ENCODE data around the gene YDJC.
"Not testable (repeated sequence)": the region's sequence is repeated elsewhere in the genome, so short reads cannot be mapped to it uniquely, and the experiment has no call there.

Gene YDJC

GRCh38 chr22:21631025-21631424, 1.2 kb upstream of the YDJC start:
- DNase-seq = no peak

- DNase-seq = no peak
These were observed 1.2 kb downstream of the YDJC start for GRCh38 chr22:21628386-21629254.

GRCh38 chr22:21626735-21627469, 2.9 kb downstream of the YDJC start:
- no peak for DNase-seq

GRCh38 chr22:21626073-21626734, 3.6 kb downstream of the YDJC start:
- DNase-seq = no peak

- no peak for DNase-seq
These were observed 4.7 kb downstream of the YDJC start for GRCh38 chr22:21624880-21625791.

- DNase-seq = peak in 1 of 2 donors; percentile 15
These were observed 5.5 kb downstream of the YDJC start for GRCh38 chr22:21624120-21624879.

GRCh38 chr22:21623648-21623970, 6.2 kb downstream of the YDJC start:
- DNase-seq = no peak

GRCh38 chr22:21622919-21623647, 6.7 kb downstream of the YDJC start:
- DNase-seq = peak in 1 of 2 donors; percentile 27

GRCh38 chr22:21622011-21622918, 7.6 kb downstream of the YDJC start:
- DNase-seq = no peak

GRCh38 chr22:21621025-21621424, 8.8 kb downstream of the YDJC start:
- DNase-seq = no peak

- not testable (repeated sequence) for DNase-seq
These were observed 12.5 kb downstream of the YDJC start for GRCh38 chr22:21617337-21617736.

GRCh38 chr22:21615731-21616130, 14.1 kb downstream of the YDJC start:
- DNase-seq = no peak

- no peak for DNase-seq
These were observed 16.1 kb downstream of the YDJC start for GRCh38 chr22:21613553-21614233.

GRCh38 chr22:21612858-21613257, 17.0 kb downstream of the YDJC start:
- no peak for DNase-seq

GRCh38 chr22:21611210-21611977, 18.4 kb downstream of the YDJC start:
- no peak for DNase-seq

- DNase-seq = not testable (repeated sequence)
These were observed 20.2 kb downstream of the YDJC start for GRCh38 chr22:21609556-21610157.

- no peak for DNase-seq
These were observed 23.0 kb downstream of the YDJC start for GRCh38 chr22:21606775-21607174.
